Measurements from ENCODE around the gene CLASRP. TPM values are rescaled to one million over a fixed set of nuclear protein-coding genes. Genes with fewer than 3 reads are reported as not detected.

CLASRP gene
- total RNA-seq, 2 donors from 2014 or later, result 110 to 138 TPM

- Mint-ChIP-seq H3K36me3 (ENCODE audit: insufficient read depth in 2 of 2) (peaks cover 0 to 3% of the 10 kb centered on the region in 2 donors), H3K9me3 (no peaks in the 10 kb centered on the region), H3K27ac (no peak overlapping the region), H3K27me3 (ENCODE audit: low read depth) (no peaks in the 10 kb centered on the region), H3K4me1 (ENCODE audit: low read depth) (peaks cover 26% of the 10 kb centered on the region), H3K4me3 (peak overlapping the region; percentile 36 to 66)
- DNase-seq (no peak), ATAC-seq (replicated peaks in 1 of 2) (no peak)
Measured at GRCh38 chr19:45074744-45075300, 36.0 kb downstream of the CLASRP start.

GRCh38 chr19:45075301-45076028 lies 36.6 kb downstream of the CLASRP start:
- Mint-ChIP-seq H3K27me3 (ENCODE audit: low read depth) (no peaks in the 10 kb centered on the region), H3K27ac (no peak overlapping the region), H3K4me3 (peak overlapping the region; percentile 84 to 85), H3K9me3 (no peaks in the 10 kb centered on the region), H3K4me1 (ENCODE audit: low read depth) (peaks cover 32% of the 10 kb centered on the region), H3K36me3 (ENCODE audit: insufficient read depth in 2 of 2) (peaks cover 0 to 3% of the 10 kb centered on the region in 2 donors)
- peak; percentile 50 to 52 for DNase-seq
- peak; percentile 20 to 32 for ATAC-seq (replicated peaks in 1 of 2)

- DNase-seq (peak; percentile 90), ATAC-seq (replicated peaks in 1 of 2) (peak; percentile 86 to 89)
- Mint-ChIP-seq H3K27me3 (ENCODE audit: low read depth) (no peaks in the 10 kb centered on the region), H3K36me3 (ENCODE audit: insufficient read depth in 2 of 2) (peaks cover 0 to 3% of the 10 kb centered on the region in 2 donors), H3K27ac (peak within 1 kb of the TSS; percentile 71), H3K4me1 (ENCODE audit: low read depth) (peaks cover 38% of the 10 kb centered on the region), H3K9me3 (no peaks in the 10 kb centered on the region), H3K4me3 (peak within 1 kb of the TSS; percentile 84 to 85)
Measured at GRCh38 chr19:45076029-45076850, 37.4 kb downstream of the CLASRP start, which contains the start of gene ZNF296. Gene ZNF296 (minus strand): TSS chr19:45076478. CDS start chr19:45076373, 105 bp downstream.

- Mint-ChIP-seq H3K4me3 (peak overlapping the region; percentile 84 to 85), H3K4me1 (ENCODE audit: low read depth) (peaks cover 45% of the 10 kb centered on the region), H3K27me3 (ENCODE audit: low read depth) (no peaks in the 10 kb centered on the region), H3K27ac (peak overlapping the region; percentile 71), H3K36me3 (ENCODE audit: insufficient read depth in 2 of 2) (peaks cover under 1 to 10% of the 10 kb centered on the region in 2 donors), H3K9me3 (no peaks in the 10 kb centered on the region)
- DNase-seq (no peak), ATAC-seq (replicated peaks in 1 of 2) (no peak)
Measured at GRCh38 chr19:45076851-45077730, 38.2 kb downstream of the CLASRP start.

- no peak for ATAC-seq (replicated peaks in 1 of 2)
- peak overlapping the region; percentile 73 for H3K27ac Mint-ChIP-seq
Measured at GRCh38 chr19:45078390-45079062, 39.7 kb downstream of the CLASRP start.

GRCh38 chr19:45079063-45079910 lies 40.4 kb downstream of the CLASRP start, which contains the start of gene GEMIN7:
Gene GEMIN7 (plus strand): TSS chr19:45079260. CDS start chr19:45090115, 10,855 bp downstream.
- peaks cover 48% of the 10 kb centered on the region for H3K4me1 Mint-ChIP-seq (ENCODE audit: low read depth)
- H3K27ac Mint-ChIP-seq, result peak within 1 kb of the TSS; percentile 91
- peak; percentile 86 to 92 for DNase-seq

More at GRCh38 chr19:45078390-45079062, 39.7 kb downstream of the CLASRP start:
- peaks cover 3 to 14% of the 10 kb centered on the region in 2 donors for H3K36me3 Mint-ChIP-seq (ENCODE audit: insufficient read depth in 2 of 2)
- DNase-seq, result no peak
- no peaks in the 10 kb centered on the region for H3K27me3 Mint-ChIP-seq (ENCODE audit: low read depth)
- H3K4me1 Mint-ChIP-seq (ENCODE audit: low read depth), result peaks cover 48% of the 10 kb centered on the region
- H3K4me3 Mint-ChIP-seq, result peak overlapping the region; percentile 94 to 99
- no peaks in the 10 kb centered on the region for H3K9me3 Mint-ChIP-seq

GRCh38 chr19:45079911-45080370 lies 41.1 kb downstream of the CLASRP start:
- DNase-seq, result no peak
- Mint-ChIP-seq H3K4me3 (peak overlapping the region; percentile 94 to 99), H3K27ac (peak overlapping the region; percentile 91), H3K4me1 (ENCODE audit: low read depth) (peaks cover 44% of the 10 kb centered on the region), H3K9me3 (no peaks in the 10 kb centered on the region), H3K36me3 (ENCODE audit: insufficient read depth in 2 of 2) (peaks cover 3 to 14% of the 10 kb centered on the region in 2 donors), H3K27me3 (ENCODE audit: low read depth) (no peaks in the 10 kb centered on the region)
- no peak for ATAC-seq (replicated peaks in 1 of 2)

More at GRCh38 chr19:45079063-45079910, 40.4 kb downstream of the CLASRP start, which contains the start of gene GEMIN7:
- peak within 1 kb of the TSS; percentile 94 to 99 for H3K4me3 Mint-ChIP-seq
- no peaks in the 10 kb centered on the region for H3K9me3 Mint-ChIP-seq
- peak; percentile 73 for ATAC-seq (replicated peaks in 1 of 2)
- H3K36me3 Mint-ChIP-seq (ENCODE audit: insufficient read depth in 2 of 2), result peaks cover 3 to 14% of the 10 kb centered on the region in 2 donors
- no peaks in the 10 kb centered on the region for H3K27me3 Mint-ChIP-seq (ENCODE audit: low read depth)

- peaks cover 3 to 15% of the 10 kb centered on the region in 2 donors for H3K36me3 Mint-ChIP-seq (ENCODE audit: insufficient read depth in 2 of 2)
- no peak for ATAC-seq (replicated peaks in 1 of 2)
- no peak for DNase-seq
- no peaks in the 10 kb centered on the region for H3K9me3 Mint-ChIP-seq
- H3K27ac Mint-ChIP-seq, result no peak overlapping the region
- H3K27me3 Mint-ChIP-seq (ENCODE audit: low read depth), result no peaks in the 10 kb centered on the region
- H3K4me3 Mint-ChIP-seq, result peak overlapping the region; percentile 9 to 63
- peaks cover 36% of the 10 kb centered on the region for H3K4me1 Mint-ChIP-seq (ENCODE audit: low read depth)
Measured at GRCh38 chr19:45082170-45082569, 43.3 kb downstream of the CLASRP start.

- no peaks in the 10 kb centered on the region for H3K9me3 Mint-ChIP-seq
- DNase-seq (no peak), ATAC-seq (replicated peaks in 1 of 2) (no peak)
- H3K4me3 Mint-ChIP-seq, result no peak overlapping the region
- H3K27me3 Mint-ChIP-seq (ENCODE audit: low read depth), result no peaks in the 10 kb centered on the region
- H3K4me1 Mint-ChIP-seq (ENCODE audit: low read depth), result peaks cover 31% of the 10 kb centered on the region
- no peak overlapping the region for H3K27ac Mint-ChIP-seq
- peaks cover 7 to 18% of the 10 kb centered on the region in 2 donors for H3K36me3 Mint-ChIP-seq (ENCODE audit: insufficient read depth in 2 of 2)
Measured at GRCh38 chr19:45086480-45086879, 47.6 kb downstream of the CLASRP start.

- Mint-ChIP-seq H3K4me1 (ENCODE audit: low read depth) (peaks cover 22% of the 10 kb centered on the region), H3K27me3 (ENCODE audit: low read depth) (no peaks in the 10 kb centered on the region), H3K9me3 (no peaks in the 10 kb centered on the region), H3K4me3 (peak overlapping the region; percentile 42 to 45), H3K36me3 (ENCODE audit: insufficient read depth in 2 of 2) (peaks cover 5 to 9% of the 10 kb centered on the region in 2 donors), H3K27ac (peak overlapping the region; percentile 70)
- peak; percentile 27 to 37 for DNase-seq
- ATAC-seq (replicated peaks in 1 of 2), result peak; percentile 10 to 23
Measured at GRCh38 chr19:45087531-45087930, 48.7 kb downstream of the CLASRP start.

GRCh38 chr19:45090034-45090433 lies 51.2 kb downstream of the CLASRP start:
- Mint-ChIP-seq H3K4me3 (no peak overlapping the region), H3K27me3 (ENCODE audit: low read depth) (no peaks in the 10 kb centered on the region), H3K36me3 (ENCODE audit: insufficient read depth in 2 of 2) (peaks cover 5 to 10% of the 10 kb centered on the region in 2 donors), H3K4me1 (ENCODE audit: low read depth) (peaks cover 39% of the 10 kb centered on the region), H3K9me3 (no peaks in the 10 kb centered on the region), H3K27ac (no peak overlapping the region)
- ATAC-seq (replicated peaks in 1 of 2) (no peak), DNase-seq (no peak)

Measured in activated T-cell treated with anti-CD3 and anti-CD28 coated beads, Interleukin-2, amount 50 U/mL, for 72 hours (primary cell).